GM21619 (cell line): ENCODE measurements around the gene FILIP1.

Source experiments
- ATAC-seq: cut with Tn5 transposase; IDR thresholded peaks from one replicate; pipeline ENCODE4 v1.9.1; 2021; ENCODE audit not compliant: unreplicated experiment

FILIP1 gene

GRCh38 chr6:75382634-75382900 lies 111.0 kb downstream of the FILIP1 start:
- no peak for ATAC-seq

DNA sequence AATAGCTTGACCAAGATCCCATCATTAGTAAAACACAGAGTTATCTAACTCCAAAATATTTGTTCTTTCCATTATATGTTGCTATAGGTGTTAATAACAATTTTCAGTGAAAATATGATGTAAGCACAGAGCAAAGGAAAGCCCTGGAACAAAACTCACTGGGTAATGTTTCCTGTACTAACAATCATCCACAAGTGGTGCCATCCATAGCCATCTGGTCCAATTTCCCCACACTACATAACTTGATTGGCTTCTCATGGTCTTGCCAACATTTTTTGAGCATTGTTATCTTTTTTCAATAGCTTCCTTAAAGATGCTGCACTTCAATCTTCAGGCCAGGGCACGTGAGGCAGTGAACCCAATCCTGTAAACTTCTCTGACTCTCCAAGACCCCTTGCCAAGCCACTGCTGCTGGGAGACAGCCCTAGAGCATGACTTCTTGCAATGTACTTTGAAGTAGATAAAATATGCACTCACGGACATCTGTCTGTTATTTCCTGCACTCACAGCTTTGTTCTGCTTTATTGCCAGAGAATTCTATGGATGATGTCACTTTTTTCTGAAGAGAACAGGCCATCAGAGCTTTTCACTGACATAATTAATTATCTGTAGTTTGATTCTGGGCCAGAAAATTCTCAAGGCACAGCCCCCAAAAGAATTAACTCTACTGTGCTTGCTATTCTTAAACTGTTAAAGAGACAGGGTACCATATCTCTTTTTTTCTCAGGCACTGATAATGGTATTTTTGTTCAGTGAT lies 111.5 kb downstream of the FILIP1 start:
- ATAC-seq: no peak

GRCh38 chr6:75379536-75379935 lies 114.1 kb downstream of the FILIP1 start:
- ATAC-seq: no peak

DNA sequence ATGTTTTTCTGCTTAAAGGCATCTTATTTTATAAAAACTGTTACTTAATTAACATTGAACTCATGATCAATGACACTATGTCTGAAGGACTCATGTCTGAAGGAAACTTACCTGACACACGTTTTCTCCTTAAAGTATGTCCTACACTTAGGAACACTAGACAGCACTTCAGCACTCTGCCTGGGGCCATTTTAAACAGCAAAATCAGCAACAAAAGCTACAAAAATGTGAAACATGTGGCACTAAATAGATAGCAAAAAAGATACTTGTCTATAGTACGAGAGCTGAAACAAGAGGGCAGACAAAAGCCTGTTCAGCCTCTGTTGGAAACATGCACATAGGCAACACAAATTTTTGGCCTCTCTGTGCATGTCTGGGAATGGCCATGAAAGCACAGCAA lies 115.5 kb downstream of the FILIP1 start:
- ATAC-seq: no peak

GRCh38 chr6:75377386-75377785 lies 116.2 kb downstream of the FILIP1 start:
- ATAC-seq: no peak

- no peak for ATAC-seq
Measured at GRCh38 chr6:75376347-75377024, 117.1 kb downstream of the FILIP1 start.

- ATAC-seq: no peak
Measured at GRCh38 chr6:75374961-75375400, 118.6 kb downstream of the FILIP1 start.

DNA sequence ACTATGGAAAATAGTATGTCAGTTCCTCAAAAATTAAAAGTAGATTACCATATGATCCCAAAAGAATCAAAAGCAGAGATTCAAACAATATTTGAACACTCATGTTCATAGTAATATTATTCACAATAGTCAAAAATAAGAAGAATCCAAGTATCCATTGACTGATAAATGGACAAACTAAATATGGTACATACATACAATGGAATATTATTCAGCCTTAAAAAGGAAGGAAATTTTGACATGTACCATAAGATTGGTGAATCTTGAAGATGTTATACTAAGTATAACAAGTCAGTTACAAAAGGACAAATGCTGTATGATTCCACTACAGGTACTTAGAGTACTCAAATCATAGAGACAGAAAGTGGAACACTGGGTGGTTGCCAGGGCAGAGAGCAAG lies 120.7 kb downstream of the FILIP1 start:
- no peak for ATAC-seq

GRCh38 chr6:75370011-75370410 lies 123.6 kb downstream of the FILIP1 start:
- no peak for ATAC-seq

DNA sequence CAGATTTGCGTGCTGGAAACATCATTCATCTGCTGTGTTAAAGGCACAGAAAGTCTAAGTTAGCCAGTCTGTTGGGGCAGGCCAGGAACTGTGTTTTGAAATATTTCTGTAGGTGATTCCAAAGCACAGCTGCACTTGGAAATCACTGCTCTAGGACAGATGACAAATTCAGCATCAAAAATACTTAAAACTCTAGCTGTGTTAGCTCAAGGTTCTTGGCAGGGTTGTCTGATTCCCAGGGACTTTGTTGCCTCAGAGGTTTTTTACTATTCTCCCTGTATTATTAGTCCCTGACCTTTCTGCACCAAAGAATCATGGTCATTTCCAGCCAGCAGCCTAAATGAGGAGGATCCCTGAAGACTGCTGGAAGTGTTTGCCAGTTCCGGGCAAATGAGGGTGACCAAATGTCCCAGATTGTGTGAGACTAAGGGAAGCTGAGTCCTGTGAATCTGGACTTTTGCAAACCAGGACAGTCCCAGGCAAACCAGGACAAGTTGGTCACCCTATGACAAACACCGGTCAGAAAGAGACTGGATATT lies 124.7 kb downstream of the FILIP1 start:
- no peak for ATAC-seq

GRCh38 chr6:75368151-75368779 lies 125.3 kb downstream of the FILIP1 start:
- ATAC-seq: no peak

- ATAC-seq: no peak
Measured at GRCh38 chr6:75363304-75363703, 130.3 kb downstream of the FILIP1 start.

- ATAC-seq: no peak
Measured at GRCh38 chr6:75353644-75354043, 140.0 kb downstream of the FILIP1 start.

DNA sequence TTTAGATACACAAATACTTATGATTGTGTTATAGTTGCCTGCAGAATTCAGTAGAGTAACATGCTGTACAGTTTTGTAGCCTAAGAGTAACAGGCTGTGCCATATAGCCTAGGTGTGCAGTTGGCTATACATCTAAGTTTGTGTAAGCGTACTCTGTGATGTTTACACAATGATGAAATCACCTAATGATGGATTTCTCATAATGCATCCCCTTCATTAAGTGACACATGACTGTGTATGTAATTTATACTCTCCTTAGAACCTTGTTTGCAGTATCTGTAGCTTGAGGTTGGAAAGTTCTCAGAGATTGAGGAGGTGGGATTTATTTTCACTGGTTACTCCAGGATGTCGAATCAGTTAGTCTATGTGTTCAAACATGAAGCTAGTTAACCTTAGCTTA lies 142.0 kb downstream of the FILIP1 start:
- ATAC-seq: no peak

DNA sequence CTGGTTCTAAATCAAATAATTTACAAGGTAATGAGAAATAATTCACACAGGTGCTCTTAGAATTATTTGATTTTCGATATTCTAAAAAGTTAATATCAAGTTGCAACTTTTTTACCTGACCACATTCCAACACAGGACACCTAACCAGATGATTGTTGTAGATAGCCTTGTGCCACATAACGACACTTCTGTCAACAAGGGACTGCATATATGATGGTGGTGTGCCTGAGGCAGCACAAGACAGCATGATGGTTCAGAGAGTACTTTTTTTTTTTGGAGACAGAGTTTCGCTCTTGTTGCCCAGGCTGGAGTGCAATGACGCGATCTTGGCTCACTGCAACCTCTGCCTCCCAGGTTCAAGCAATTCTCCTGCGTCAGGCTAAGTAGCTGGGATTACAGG lies 142.8 kb downstream of the FILIP1 start:
- no peak for ATAC-seq

GRCh38 chr6:75350156-75350555 lies 143.4 kb downstream of the FILIP1 start:
- no peak for ATAC-seq

DNA sequence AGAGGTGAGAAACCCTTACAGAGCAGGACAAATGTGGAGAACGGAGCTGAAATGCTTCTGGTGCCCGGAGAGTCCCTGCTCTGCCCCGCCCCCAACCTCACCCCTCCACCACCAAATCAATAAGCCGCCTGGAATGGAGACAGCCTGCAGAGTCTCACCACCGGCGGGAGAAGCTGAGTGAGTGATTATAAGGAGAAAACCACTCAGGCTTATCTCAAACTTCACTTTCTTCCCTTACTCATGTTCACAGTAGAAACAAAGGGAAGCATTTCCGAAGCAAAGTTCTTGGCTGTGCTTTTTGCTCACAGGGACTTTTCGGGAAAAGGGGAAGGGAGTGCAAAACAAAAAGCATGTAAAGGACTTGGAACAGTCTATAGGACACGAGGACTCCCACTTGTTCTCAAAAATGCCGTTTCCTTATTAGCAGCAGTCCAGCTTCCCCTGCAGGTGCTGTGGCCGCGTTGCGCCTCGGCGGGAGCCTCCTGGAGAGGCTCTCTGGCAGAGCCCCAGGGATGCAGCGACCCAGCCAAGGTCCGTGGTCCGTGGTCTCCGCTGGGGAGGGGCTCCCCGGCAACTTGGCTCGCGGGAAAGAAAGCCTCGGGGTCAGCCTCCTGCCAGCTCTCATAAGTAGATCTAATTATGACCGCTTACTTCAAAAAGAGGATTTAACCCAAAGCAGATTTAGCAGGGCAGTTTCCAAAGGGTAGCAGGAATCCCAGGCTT lies 144.2 kb downstream of the FILIP1 start:
- no peak for ATAC-seq

- ATAC-seq: no peak
Measured at GRCh38 chr6:75348882-75349261, 144.7 kb downstream of the FILIP1 start.

DNA sequence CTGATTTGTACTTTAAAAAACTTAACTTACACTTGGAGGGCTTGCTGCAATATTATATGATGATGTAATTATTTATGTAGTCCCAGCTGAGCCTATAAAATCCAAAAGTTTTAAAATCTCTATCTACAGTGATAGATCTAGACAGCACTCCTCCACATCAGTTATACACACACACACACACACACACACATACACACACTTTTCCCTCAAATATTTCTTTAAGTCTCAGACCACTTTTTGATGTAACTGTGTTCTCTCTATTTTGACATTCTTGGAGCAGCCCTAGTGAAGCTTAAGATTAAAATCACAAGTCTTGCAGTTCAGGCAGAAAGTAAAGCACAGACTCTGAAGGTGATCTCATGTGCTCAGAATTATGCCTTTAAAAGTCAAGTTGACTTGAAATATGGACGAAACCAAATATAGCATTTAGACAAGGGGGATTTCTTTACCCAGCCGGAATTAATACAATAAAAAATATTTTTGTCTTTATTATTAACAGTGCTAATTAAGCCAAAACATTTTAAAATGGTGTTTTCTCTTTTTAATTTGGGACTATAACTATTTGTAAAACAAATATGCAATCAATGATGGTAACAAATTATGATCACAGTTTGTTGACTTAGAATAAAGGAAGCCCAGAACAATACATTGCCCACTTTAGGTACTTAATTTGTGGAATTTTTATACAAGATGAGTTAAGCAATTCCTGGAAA lies 145.5 kb downstream of the FILIP1 start:
- ATAC-seq: no peak

DNA sequence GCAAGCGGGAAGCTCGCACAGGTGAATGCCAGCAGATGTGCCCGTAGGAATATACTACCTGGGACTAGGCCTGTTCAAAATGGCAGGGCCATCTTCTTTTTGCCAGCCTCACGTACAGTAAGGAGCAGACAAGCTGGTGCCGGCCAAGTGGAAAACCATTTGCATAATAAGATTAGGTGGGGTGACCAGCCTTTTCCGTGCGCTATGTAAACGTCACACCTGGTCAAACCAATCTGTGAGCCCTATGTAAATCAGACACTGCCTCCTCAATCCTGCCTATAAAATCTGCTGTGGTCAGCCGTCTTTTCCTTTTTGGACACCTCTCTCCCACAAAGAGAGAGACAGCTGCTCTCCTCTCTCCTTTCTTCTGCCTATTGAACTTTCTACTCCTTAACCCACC lies 148.2 kb downstream of the FILIP1 start:
- ATAC-seq: no peak

GRCh38 chr6:75344455-75344854 lies 149.1 kb downstream of the FILIP1 start:
- ATAC-seq: no peak
